HepG2 (cell line): ENCODE results near the gene CSMD2. TPM values are rescaled to one million over a fixed set of nuclear protein-coding genes. Genes with fewer than 3 reads are reported as not detected.

ENCODE experiments used
- ATAC-seq: fragments of 200-7000 bp; cut with Tn5 transposase; 3 replicates; pipeline ENCODE4 v1.9.1; 2020; ENCODE audit warnings: mild to moderate bottlenecking, moderate library complexity
- BruUV-seq: library from RNA; stranded (reverse); fragments of 400-500 nt; replicated peaks from 2 replicates; lab custom pipeline; 2021; lab: Mats Ljungman, UMichigan
- CTCF ChIA-PET: fragments of 300-600 bp; formaldehyde crosslinking; extraction: SDS; loops from one replicate; lab custom pipeline; 2021; ENCODE audit warnings: low total read pairs, inconsistent platforms, low intra/inter-chr PET ratio; lab: Yijun Ruan, JAX
- POLR2A ChIA-PET: fragments of 350-600 bp; sonication (Branson Sonifier 250); formaldehyde crosslinking; loops from one replicate; lab custom pipeline; 2020; ENCODE audit warnings: antibody characterized with exemption, inconsistent platforms; lab: Yijun Ruan, JAX
- DNase-seq: peaks from one replicate; pipeline ENCODE4 v3.0.0-alpha.2; 2015; ENCODE audit warnings: low spot score
- FAIRE-seq: peaks from 3 replicates; lab custom pipeline; 2011; peaks lifted over from hg19 to GRCh38; lab: Jason Lieb, UNC
- H2AFZ ChIP-seq: one replicate; pipeline ENCODE4 v1.6.1; 2011; ENCODE audit warnings: low read length, inconsistent platforms
- H3K27ac ChIP-seq: fragments of 300-600 bp; 3 replicates; pipeline ENCODE4 v1.8.0; 2011; ENCODE audit warnings: mixed run types, mild to moderate bottlenecking, mixed read lengths, low read length, inconsistent platforms; ENCODE audit not compliant: insufficient read depth; ENCODE audit errors: extremely low read length
- H3K27me3 ChIP-seq, 2 experiments: fragments of 200-600 bp in 1 of 2; 2 replicates in 1 of 2; 3 replicates in 1 of 2; pipeline versions ENCODE4 v1.6.0 to v1.8.0; 2011; ENCODE audit warnings: low read length in 2 of 2, mild to moderate bottlenecking in 2 of 2, moderate library complexity in 2 of 2, inconsistent platforms in 1 of 2; ENCODE audit not compliant: insufficient read depth in 2 of 2, control insufficient read depth in 1 of 2
- H3K36me3 ChIP-seq, 2 experiments: fragments of 200-600 bp in 1 of 2; replicated peaks in 1 of 2; 2 replicates in 1 of 2; 3 replicates in 1 of 2; pipeline versions ENCODE4 v1.5.1 to v1.8.0; 2011; ENCODE audit warnings: low read length in 2 of 2, inconsistent platforms in 1 of 2; ENCODE audit not compliant: insufficient read depth in 2 of 2, control insufficient read depth in 1 of 2
- H3K4me1 ChIP-seq: 2 replicates; pipeline ENCODE4 v1.5.1; 2012; ENCODE audit warnings: low read length, inconsistent platforms; ENCODE audit not compliant: insufficient read depth
- H3K4me2 ChIP-seq: 2 replicates; pipeline ENCODE4 v1.6.0; 2011; ENCODE audit warnings: low read depth, low read length, inconsistent platforms
- H3K4me3 ChIP-seq, 3 experiments: fragments of 200-600 bp in 1 of 3; sonication (generic), shearing (Covaris generic) in 1 of 3; replicated peaks in 1 of 3; 2 replicates each; pipeline ENCODE4 v1.5.1; 2011 to 2016; ENCODE audit warnings: low read length in 3 of 3, inconsistent platforms in 2 of 3, low read depth in 2 of 3, mild to moderate bottlenecking in 2 of 3, control low read depth in 1 of 3, mixed read lengths in 1 of 3; ENCODE audit not compliant: insufficient read depth in 1 of 3
- H3K79me2 ChIP-seq: one replicate; pipeline ENCODE4 v1.6.1; 2011; ENCODE audit warnings: low read length, inconsistent platforms; ENCODE audit not compliant: insufficient read depth
- H3K9ac ChIP-seq: 2 replicates; pipeline ENCODE4 v1.6.0; 2011; ENCODE audit warnings: mild to moderate bottlenecking, low read depth, low read length, inconsistent platforms; ENCODE audit not compliant: insufficient read depth
- H3K9me3 ChIP-seq: 2 replicates; pipeline ENCODE4 v1.5.1; 2012; ENCODE audit warnings: mild to moderate bottlenecking, low read length
- H4K20me1 ChIP-seq: 2 replicates; pipeline ENCODE4 v1.6.0; 2011; ENCODE audit warnings: inconsistent platforms, mild to moderate bottlenecking, low read length, moderate library complexity; ENCODE audit not compliant: insufficient read depth
- KLF13 ChIP-seq: sonication (generic); formaldehyde crosslinking; IDR thresholded peaks from 2 replicates; pipeline ENCODE4 v1.4.0; 2020; ENCODE audit warnings: mild to moderate bottlenecking, missing genetic modification reagents
- MAFK ChIP-seq, 2 experiments: IDR thresholded peaks in 1 of 2; conservative IDR thresholded peaks in 1 of 2; 2 replicates each; pipeline ENCODE4 v1.6.1; 2011; ENCODE audit warnings: improper control_type of control experiment in 2 of 2, low read length in 2 of 2
- MYC ChIP-seq: sonication (generic); formaldehyde crosslinking; IDR thresholded peaks from 2 replicates; pipeline ENCODE4 v1.9.0; 2021; ENCODE audit warnings: missing genetic modification reagents, borderline replicate concordance
- NONO ChIP-seq, 2 experiments: fragments of 450-650 bp in 1 of 2; sonication (generic) in 1 of 2; formaldehyde crosslinking in 1 of 2; IDR thresholded peaks in 1 of 2; conservative IDR thresholded peaks in 1 of 2; 2 replicates each; pipeline versions ENCODE4 v1.6.1 to v1.8.0; 2017 to 2022; ENCODE audit warnings: mild to moderate bottlenecking in 1 of 2, missing genetic modification reagents in 1 of 2, moderate library complexity in 1 of 2
- ZNF337 ChIP-seq: sonication (generic); formaldehyde crosslinking; IDR thresholded peaks from 2 replicates; pipeline ENCODE4 v1.5.1; 2020; ENCODE audit warnings: missing genetic modification reagents, low read depth, mild to moderate bottlenecking, borderline replicate concordance
- ZNF33B ChIP-seq: sonication (generic); formaldehyde crosslinking; IDR thresholded peaks from 2 replicates; pipeline ENCODE4 v1.5.1; 2020; ENCODE audit warnings: mild to moderate bottlenecking, missing genetic modification reagents
- ZNF674 ChIP-seq: sonication (generic); formaldehyde crosslinking; IDR thresholded peaks from 2 replicates; pipeline ENCODE4 v1.5.0; 2020; ENCODE audit warnings: low read depth, mild to moderate bottlenecking, missing genetic modification reagents
- ZNF703 ChIP-seq: sonication (generic); formaldehyde crosslinking; IDR thresholded peaks from 2 replicates; pipeline ENCODE4 v1.5.1; 2020; ENCODE audit warnings: missing genetic modification reagents, mild to moderate bottlenecking, moderate library complexity, borderline replicate concordance
- WGBS: methylation state at CpG from one replicate; pipeline ENCODE4 v1.1.6; 2017; ENCODE audit warnings: low lambda C conversion rate; 5-methylcytosine and 5-hydroxymethylcytosine counted together
- in situ Hi-C: cut with HindIII; loops from 2 replicates; pipeline ENCODE4 v1.10.0; 2017; ENCODE audit warnings: low pct_unique_long_range_greater_than_20kb; ENCODE audit not compliant: extremely low pct_ligation_motif_present
- intact Hi-C: fragments of 100-400 bp; cut with micrococcal nuclease; formaldehyde crosslinking; loops from one replicate; pipeline ENCODE4 v1.10.0; 2022; ENCODE audit not compliant: unreplicated experiment
- polyA plus RNA-seq, 8 experiments: library from polyadenylated mRNA; depleted of rRNA in 3 of 8; stranded (reverse) in 7 of 8; unstranded in 1 of 8; fragments of >200 nt; fragmentation: Illumina TruSeq in 4 of 8; extraction: Trizol in 4 of 8; gene quantifications; 2 replicates each; pipeline versions ENCODE4 v1.2.1 to v1.2.3, GENCODE V29; 2011 to 2016; ENCODE audit warnings: low read depth in 4 of 8, missing spikeins in 1 of 8, mixed read lengths in 1 of 8; ENCODE audit not compliant: insufficient read depth in 1 of 8
- total RNA-seq, 5 experiments: library from RNA; depleted of rRNA; stranded (reverse); fragments of >200 nt; fragmentation: Illumina TruSeq; extraction: Trizol; gene quantifications; 2 replicates each; pipeline ENCODE4 v1.2.3, GENCODE V29; 2016; ENCODE audit warnings: low read depth in 1 of 5
- TF ChIP-seq, protein P1 (sequence below): sonication (generic); formaldehyde crosslinking; IDR thresholded peaks from 2 replicates; pipeline ENCODE4 v1.4.0; 2020; ENCODE audit warnings: missing genetic modification reagents, mild to moderate bottlenecking, borderline replicate concordance
- TF ChIP-seq, protein P2 (sequence below): sonication (generic); formaldehyde crosslinking; IDR thresholded peaks from 2 replicates; pipeline ENCODE4 v1.5.0; 2020; ENCODE audit warnings: missing genetic modification reagents
- TF ChIP-seq, protein P3 (sequence below): sonication (generic); formaldehyde crosslinking; IDR thresholded peaks from 2 replicates; pipeline ENCODE4 v1.4.0; 2020; ENCODE audit warnings: missing genetic modification reagents

Gene CSMD2
- total and polyA plus RNA-seq, 2 of the 13 experiments (the other 11 are each of a cell fraction or from before 2014, with no cell fraction given) = not detected

DNA sequence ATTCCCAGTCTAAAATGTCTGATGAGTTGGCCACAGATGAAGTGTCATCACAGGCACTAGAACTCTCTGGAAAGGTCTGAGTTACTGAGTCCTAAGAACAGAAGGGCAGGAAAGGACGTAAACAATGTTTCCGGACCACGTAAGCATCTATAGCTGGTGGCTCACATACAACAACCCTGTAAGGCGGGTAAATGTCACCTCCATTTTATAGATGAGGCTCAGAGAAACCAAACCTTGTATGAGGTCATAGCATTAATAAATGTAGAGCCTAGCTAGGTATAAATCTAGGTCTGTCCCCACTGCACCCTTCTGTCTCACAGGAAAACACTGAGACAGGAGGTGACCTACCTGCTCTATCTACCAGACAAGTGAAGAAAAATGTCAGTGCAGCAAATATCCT lies 86.6 kb downstream of the CSMD2 start:
- Histone ChIP-seq H3K27ac (no peak overlapping the region), H3K4me2 (no peak overlapping the region), H3K9ac (no peak overlapping the region), H3K4me1 (no peaks in the 10 kb centered on the region), H3K79me2 (no peaks in the 10 kb centered on the region), H3K9me3 (peaks cover 8% of the 10 kb centered on the region; the same call in 1 of the 2 replicates), H4K20me1 (no peaks in the 10 kb centered on the region), H3K27me3 (no peaks in the 10 kb centered on the region), H3K36me3 (no peaks in the 10 kb centered on the region), H2AFZ (no peak overlapping the region), H3K4me3 (no peak overlapping the region)
- DNase-seq = no peak
- ChIA-PET CTCF (no interaction called here), POLR2A (no interaction called here)
- intact Hi-C loops = no loop called here
- no peak for FAIRE-seq
- no peak for TF ChIP-seq ZNF337 (CRISPR knock-in tag)
- TF ChIP-seq MAFK (conservative IDR thresholded peaks at IDR 0.05 in 1 of 2, IDR thresholded peaks at IDR 0.05 in 1 of 2; ENCODE audit: low read length in 2 of 2) = 0 out of 4 replicates have a peak, but pooled peaks of 1 of the 2 experiments have one; percentile 6
- 33% methylated on average over 4 of the region's 4 CpGs for WGBS
- BruUV-seq = no TSS peak
- in situ Hi-C loops = no loop called here
- ATAC-seq = no peak

DNA sequence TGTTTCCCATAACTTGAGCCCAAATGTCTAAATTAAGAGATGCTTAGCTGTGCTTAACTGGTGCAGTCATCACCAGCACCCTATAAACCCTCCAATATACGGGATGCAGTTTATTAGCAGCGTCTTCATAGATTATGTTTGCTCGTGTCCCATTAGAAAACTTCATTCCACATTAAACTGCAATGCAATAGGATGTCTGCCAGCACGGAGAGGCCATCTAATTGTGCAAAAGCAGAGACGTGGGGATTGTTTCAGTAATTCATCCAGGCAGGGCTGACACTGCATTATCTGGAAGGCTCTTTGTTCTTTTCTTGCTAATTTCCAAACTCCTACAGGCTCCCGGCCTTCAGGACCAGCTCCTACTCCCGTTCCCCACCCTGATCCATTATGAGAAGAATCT lies 89.5 kb downstream of the CSMD2 start:
- in situ Hi-C loops = no loop called here
- CTCF ChIA-PET = no interaction called here
- WGBS = 3% methylated on average over 7 of the region's 7 CpGs
- DNase-seq (no peak), ATAC-seq (no peak), FAIRE-seq (no peak)
- no TSS peak for BruUV-seq
- Histone ChIP-seq H3K4me1 (no peaks in the 10 kb centered on the region), H3K27ac (no peak overlapping the region), H3K4me3 (no peak overlapping the region), H3K79me2 (no peaks in the 10 kb centered on the region), H3K4me2 (no peak overlapping the region), H4K20me1 (no peaks in the 10 kb centered on the region), H3K36me3 (no peaks in the 10 kb centered on the region), H2AFZ (no peak overlapping the region), H3K9me3 (no peaks in the 10 kb centered on the region), H3K9ac (no peak overlapping the region), H3K27me3 (no peaks in the 10 kb centered on the region)
- intact Hi-C loops = no loop called here
- POLR2A ChIA-PET = no interaction called here
- TF ChIP-seq, protein P1, sequence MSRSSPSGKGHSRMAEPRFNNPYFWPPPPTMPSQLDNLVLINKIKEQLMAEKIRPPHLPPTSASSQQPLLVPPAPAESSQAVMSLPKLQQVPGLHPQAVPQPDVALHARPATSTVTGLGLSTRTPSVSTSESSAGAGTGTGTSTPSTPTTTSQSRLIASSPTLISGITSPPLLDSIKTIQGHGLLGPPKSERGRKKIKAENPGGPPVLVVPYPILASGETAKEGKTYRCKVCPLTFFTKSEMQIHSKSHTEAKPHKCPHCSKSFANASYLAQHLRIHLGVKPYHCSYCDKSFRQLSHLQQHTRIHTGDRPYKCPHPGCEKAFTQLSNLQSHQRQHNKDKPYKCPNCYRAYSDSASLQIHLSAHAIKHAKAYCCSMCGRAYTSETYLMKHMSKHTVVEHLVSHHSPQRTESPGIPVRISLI (CRISPR knock-in tag) = no peak
- TF ChIP-seq NONO (IDR thresholded peaks at IDR 0.05) (no peak), NONO (CRISPR knock-in tag; conservative IDR thresholded peaks at IDR 0.05) (no peak), ZNF703 (no peak), ZNF674 (CRISPR knock-in tag) (no peak), KLF13 (CRISPR knock-in tag) (no peak), ZNF33B (CRISPR knock-in tag) (no peak), MYC (CRISPR knock-in tag) (no peak)
- TF ChIP-seq, protein P2, sequence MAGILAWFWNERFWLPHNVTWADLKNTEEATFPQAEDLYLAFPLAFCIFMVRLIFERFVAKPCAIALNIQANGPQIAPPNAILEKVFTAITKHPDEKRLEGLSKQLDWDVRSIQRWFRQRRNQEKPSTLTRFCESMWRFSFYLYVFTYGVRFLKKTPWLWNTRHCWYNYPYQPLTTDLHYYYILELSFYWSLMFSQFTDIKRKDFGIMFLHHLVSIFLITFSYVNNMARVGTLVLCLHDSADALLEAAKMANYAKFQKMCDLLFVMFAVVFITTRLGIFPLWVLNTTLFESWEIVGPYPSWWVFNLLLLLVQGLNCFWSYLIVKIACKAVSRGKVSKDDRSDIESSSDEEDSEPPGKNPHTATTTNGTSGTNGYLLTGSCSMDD = no peak
- TF ChIP-seq, protein P3, sequence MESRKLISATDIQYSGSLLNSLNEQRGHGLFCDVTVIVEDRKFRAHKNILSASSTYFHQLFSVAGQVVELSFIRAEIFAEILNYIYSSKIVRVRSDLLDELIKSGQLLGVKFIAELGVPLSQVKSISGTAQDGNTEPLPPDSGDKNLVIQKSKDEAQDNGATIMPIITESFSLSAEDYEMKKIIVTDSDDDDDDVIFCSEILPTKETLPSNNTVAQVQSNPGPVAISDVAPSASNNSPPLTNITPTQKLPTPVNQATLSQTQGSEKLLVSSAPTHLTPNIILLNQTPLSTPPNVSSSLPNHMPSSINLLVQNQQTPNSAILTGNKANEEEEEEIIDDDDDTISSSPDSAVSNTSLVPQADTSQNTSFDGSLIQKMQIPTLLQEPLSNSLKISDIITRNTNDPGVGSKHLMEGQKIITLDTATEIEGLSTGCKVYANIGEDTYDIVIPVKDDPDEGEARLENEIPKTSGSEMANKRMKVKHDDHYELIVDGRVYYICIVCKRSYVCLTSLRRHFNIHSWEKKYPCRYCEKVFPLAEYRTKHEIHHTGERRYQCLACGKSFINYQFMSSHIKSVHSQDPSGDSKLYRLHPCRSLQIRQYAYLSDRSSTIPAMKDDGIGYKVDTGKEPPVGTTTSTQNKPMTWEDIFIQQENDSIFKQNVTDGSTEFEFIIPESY = no peak
